LoVo (cell line): Measurements from ENCODE around the gene CDC42BPA.

Experiments used
- DNase-seq: peaks from one replicate; pipeline ENCODE4 v3.0.0-alpha.2; 2016; ENCODE audit warnings: low spot score

Gene CDC42BPA

GRCh38 chr1:226979115-226979516, 339.2 kb downstream of the CDC42BPA start:
- no peak for DNase-seq

GRCh38 chr1:226978432-226979114, 339.7 kb downstream of the CDC42BPA start:
- DNase-seq, result no peak

GRCh38 chr1:226977643-226978431, 340.5 kb downstream of the CDC42BPA start:
- DNase-seq, result no peak

- no peak for DNase-seq
Observed at GRCh38 chr1:226976978-226977642, 341.2 kb downstream of the CDC42BPA start.

- no peak for DNase-seq
Observed at GRCh38 chr1:226976276-226976977, 341.9 kb downstream of the CDC42BPA start.

- no peak for DNase-seq
Observed at GRCh38 chr1:226975259-226976250, 342.7 kb downstream of the CDC42BPA start.

GRCh38 chr1:226974544-226975258, 343.6 kb downstream of the CDC42BPA start:
- DNase-seq, result no peak

GRCh38 chr1:226973898-226974543, 344.3 kb downstream of the CDC42BPA start:
- DNase-seq, result no peak

GRCh38 chr1:226973371-226973897, 344.9 kb downstream of the CDC42BPA start:
- no peak for DNase-seq

GRCh38 chr1:226972931-226973330, 345.4 kb downstream of the CDC42BPA start:
- DNase-seq, result no peak

- no peak for DNase-seq
Observed at GRCh38 chr1:226971765-226972164, 346.5 kb downstream of the CDC42BPA start.

- DNase-seq, result no peak
Observed at GRCh38 chr1:226967665-226968064, 350.6 kb downstream of the CDC42BPA start.

- no peak for DNase-seq
Observed at GRCh38 chr1:226966683-226967082, 351.6 kb downstream of the CDC42BPA start.

- no peak for DNase-seq
Observed at GRCh38 chr1:226965581-226966440, 352.5 kb downstream of the CDC42BPA start.

GRCh38 chr1:226964611-226965486, 353.4 kb downstream of the CDC42BPA start:
- DNase-seq, result no peak

GRCh38 chr1:226964068-226964425, 354.2 kb downstream of the CDC42BPA start:
- DNase-seq, result no peak
